Loucy (cell line): ENCODE measurements around the gene ICAM4.

Experiments
- EZH2phosphoT487 ChIP-seq: fragments of 200-600 bp; IDR thresholded peaks from 2 replicates; pipeline ENCODE4 v1.6.1; 2018; ENCODE audit warnings: antibody characterized with exemption, mild to moderate bottlenecking, moderate library complexity, borderline replicate concordance
- TF ChIP-seq, protein P1 (sequence below): fragments of 200-600 bp; sonication (generic); conservative IDR thresholded peaks from 2 replicates; pipeline ENCODE4 v1.5.1; 2014; ENCODE audit warnings: mild to moderate bottlenecking, antibody characterized with exemption, low read length

DNA sequence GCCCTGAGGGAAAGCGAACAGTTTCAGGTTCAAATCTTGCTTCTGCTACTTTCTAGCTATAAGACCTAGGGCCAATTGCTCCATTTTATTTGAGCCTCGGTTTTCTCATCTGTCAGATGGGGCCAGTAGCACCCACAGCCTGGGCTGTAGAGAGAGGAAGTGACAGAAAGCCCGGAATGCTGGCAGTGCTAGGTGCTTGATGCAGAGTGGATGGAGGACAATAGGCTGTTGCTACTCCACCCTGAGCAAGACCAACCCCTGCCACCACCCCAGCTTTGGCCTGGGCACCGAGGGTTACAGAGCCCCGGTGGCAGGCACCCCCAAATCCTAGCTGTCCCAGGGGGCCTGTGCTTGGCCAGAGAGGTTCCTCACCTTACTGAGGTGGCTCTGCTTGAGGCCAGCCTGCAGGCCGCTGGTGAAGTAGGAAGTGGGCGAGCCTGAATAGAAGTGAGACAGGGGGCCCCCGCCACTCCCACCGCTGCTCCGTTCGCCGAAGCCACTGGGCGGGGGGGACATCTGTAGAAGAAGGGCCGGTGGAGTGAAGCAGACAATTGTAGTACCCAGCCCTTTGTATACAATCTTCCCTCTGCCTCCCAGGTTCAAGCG is 31.2 kb downstream of the ICAM4 start:
- TF ChIP-seq, protein P1, sequence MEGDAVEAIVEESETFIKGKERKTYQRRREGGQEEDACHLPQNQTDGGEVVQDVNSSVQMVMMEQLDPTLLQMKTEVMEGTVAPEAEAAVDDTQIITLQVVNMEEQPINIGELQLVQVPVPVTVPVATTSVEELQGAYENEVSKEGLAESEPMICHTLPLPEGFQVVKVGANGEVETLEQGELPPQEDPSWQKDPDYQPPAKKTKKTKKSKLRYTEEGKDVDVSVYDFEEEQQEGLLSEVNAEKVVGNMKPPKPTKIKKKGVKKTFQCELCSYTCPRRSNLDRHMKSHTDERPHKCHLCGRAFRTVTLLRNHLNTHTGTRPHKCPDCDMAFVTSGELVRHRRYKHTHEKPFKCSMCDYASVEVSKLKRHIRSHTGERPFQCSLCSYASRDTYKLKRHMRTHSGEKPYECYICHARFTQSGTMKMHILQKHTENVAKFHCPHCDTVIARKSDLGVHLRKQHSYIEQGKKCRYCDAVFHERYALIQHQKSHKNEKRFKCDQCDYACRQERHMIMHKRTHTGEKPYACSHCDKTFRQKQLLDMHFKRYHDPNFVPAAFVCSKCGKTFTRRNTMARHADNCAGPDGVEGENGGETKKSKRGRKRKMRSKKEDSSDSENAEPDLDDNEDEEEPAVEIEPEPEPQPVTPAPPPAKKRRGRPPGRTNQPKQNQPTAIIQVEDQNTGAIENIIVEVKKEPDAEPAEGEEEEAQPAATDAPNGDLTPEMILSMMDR: no peak
- TF ChIP-seq EZH2phosphoT487: no peak
